Pancreas (tissue), 10 donors: ENCODE results near the gene SLC39A10. TPM values are rescaled to one million over a fixed set of nuclear protein-coding genes. Genes with fewer than 3 reads are reported as not detected.

Experiments used
- ATAC-seq, 4 donors: fragments of 200-7000 bp; cut with Tn5 transposase; one replicate each; pipeline versions ENCODE4 v1.8.0 to v1.9.1; 2020; ENCODE audit warnings: mild to moderate bottlenecking in 4 of 4, moderate library complexity in 4 of 4
- DNase-seq, 6 donors: peaks; one replicate each; pipeline ENCODE4 v3.0.0-alpha.2; 2020
- FAIRE-seq: peaks from 2 replicates; lab custom pipeline; 2012; peaks lifted over from hg19 to GRCh38; lab: Jason Lieb, UNC
- H3K27ac ChIP-seq, 4 donors: fragments of 200-600 bp; sonication (generic); 1 replicate in 3 of 4; 2 replicates in 1 of 4; pipeline versions ENCODE4 v1.5.0 to v1.8.0; 2020
- H3K27me3 ChIP-seq, 4 donors: fragments of 200-600 bp; one replicate each; pipeline ENCODE4 v1.8.0; 2021
- H3K36me3 ChIP-seq, 3 donors: fragments of 200-600 bp; sonication (generic) in 1 of 3; one replicate each; pipeline versions ENCODE4 v1.5.0 to v1.8.0; 2020 to 2021
- H3K4me1 ChIP-seq, 3 donors: fragments of 200-600 bp; one replicate each; pipeline ENCODE4 v1.8.0; 2021
- H3K4me3 ChIP-seq, 4 donors: fragments of 200-600 bp; sonication (generic) in 2 of 4; one replicate each; pipeline versions ENCODE4 v1.5.0 to v1.8.0; 2020 to 2021
- H3K9me3 ChIP-seq, 4 donors: fragments of 200-600 bp; one replicate each; pipeline ENCODE4 v1.8.0; 2021
- CTCF ChIP-seq, 4 donors: fragments of 200-600 bp; sonication (generic) in 3 of 4; IDR thresholded peaks; one replicate each; pipeline versions ENCODE4 v1.5.0 to v1.8.0; 2021; ENCODE audit warnings: antibody characterized with exemption in 4 of 4
- WGBS, 2 donors: extraction: QIAGEN DNeasy Blood & Tissue Kit; methylation state at CpG; one replicate each; pipeline ENCODE4 v1.1.7; 2013; 5-methylcytosine and 5-hydroxymethylcytosine counted together
- intact Hi-C, 3 donors: fragments of 100-400 bp; cut with DNase I; formaldehyde crosslinking; loops; one replicate each; pipeline versions ENCODE4 v1.11.1 to v1.14.2; 2022
- polyA plus RNA-seq, 2 donors: library from polyadenylated mRNA; stranded (reverse); fragments of 200-250 nt; gene quantifications; one replicate each; pipeline ENCODE4 v1.2.3, GENCODE V29; 2013
- total RNA-seq, 6 donors: library from RNA; stranded (reverse); fragmentation: NEBNext Ultra II Directional in 4 of 6; extraction: Animal tissue kit (Norgen Biotek cat#: 25700) in 4 of 6; gene quantifications; one replicate each; pipeline versions ENCODE4 v1.2.1 to v1.2.4, GENCODE V29; 2021 to 2023
- donor health status: healthy with polysubstance abuse.
- donor health status: DM: no; HTN: no; CAD: no; lungs with moderate emphysema.
- donor health status: DM: no; HTN: no; CAD: no.
- donor health status: control.
- donor health status: control.
- donor health status: Bipolar disorder and iron deficiency.
- donor health status: DM: yes; HTN: yes; CAD: no.
- donor health status: DM: no; HTN: no; CAD: no.
- donor health status: DM: no; HTN: no; CAD: no.
- donor health status: DM: yes; HTN: yes; CAD: no.

The SLC39A10 gene
- total and polyA plus RNA-seq, 8 donors = 6.3 to 17.3 (median 10.9) TPM

GRCh38 chr2:195657634-195658540 lies 861 bp downstream of the SLC39A10 start:
- H3K27ac ChIP-seq = peak overlapping the region; percentile 92 to 100 (median 99)
- intact Hi-C loops = no loop called here
- peak; percentile 69 to 84 (median 76) for DNase-seq
- peak; percentile 5 for FAIRE-seq
- no peaks in the 10 kb centered on the region for H3K9me3 ChIP-seq
- H3K4me1 ChIP-seq = peaks cover 10 to 20% (median 16%) of the 10 kb centered on the region in 3 donors
- WGBS, 2 donors = 0 to 1% methylated on average over 61 to 66 of the region's 66 CpGs
- H3K36me3 ChIP-seq = no peaks in the 10 kb centered on the region
- TF ChIP-seq CTCF (IDR thresholded peaks at IDR 0.05) = no peak
- H3K27me3 ChIP-seq = no peaks in the 10 kb centered on the region
- peak; percentile 41 to 53 (median 50) for ATAC-seq
- peak overlapping the region; percentile 69 to 98 (median 85) for H3K4me3 ChIP-seq

DNA sequence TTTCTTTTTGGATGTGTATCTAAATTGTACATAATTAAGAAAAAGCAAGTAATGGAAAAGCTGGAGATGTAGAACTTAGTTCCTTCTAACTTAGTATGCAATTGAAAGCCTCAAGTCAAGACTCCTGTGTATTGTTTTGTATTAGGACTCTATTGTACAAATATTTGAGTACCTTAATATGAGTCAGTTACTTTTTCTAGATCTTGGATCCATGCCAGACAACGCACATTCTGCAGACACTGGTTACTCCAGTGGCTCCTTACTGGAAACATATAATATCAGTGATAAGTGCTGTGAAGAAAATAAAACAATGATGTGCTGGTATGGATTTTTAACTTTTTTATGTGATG lies 1.5 kb downstream of the SLC39A10 start:
- H3K27me3 ChIP-seq = no peaks in the 10 kb centered on the region
- H3K36me3 ChIP-seq = no peaks in the 10 kb centered on the region
- peak overlapping the region; percentile 69 to 98 (median 85) for H3K4me3 ChIP-seq
- ATAC-seq (peak; percentile 6 to 24 (median 15)), FAIRE-seq (peak; percentile 87), DNase-seq (peak in 3 of 6 donors; percentile 31 to 45 (median 36))
- peak overlapping the region; percentile 92 to 100 (median 99) for H3K27ac ChIP-seq
- peaks cover 10 to 20% (median 16%) of the 10 kb centered on the region in 3 donors for H3K4me1 ChIP-seq
- TF ChIP-seq CTCF (IDR thresholded peaks at IDR 0.05) = no peak
- intact Hi-C loops = no loop called here
- WGBS, 2 donors = 0 to 1% methylated on average over 1 of the region's 1 CpG
- H3K9me3 ChIP-seq = no peaks in the 10 kb centered on the region

DNA sequence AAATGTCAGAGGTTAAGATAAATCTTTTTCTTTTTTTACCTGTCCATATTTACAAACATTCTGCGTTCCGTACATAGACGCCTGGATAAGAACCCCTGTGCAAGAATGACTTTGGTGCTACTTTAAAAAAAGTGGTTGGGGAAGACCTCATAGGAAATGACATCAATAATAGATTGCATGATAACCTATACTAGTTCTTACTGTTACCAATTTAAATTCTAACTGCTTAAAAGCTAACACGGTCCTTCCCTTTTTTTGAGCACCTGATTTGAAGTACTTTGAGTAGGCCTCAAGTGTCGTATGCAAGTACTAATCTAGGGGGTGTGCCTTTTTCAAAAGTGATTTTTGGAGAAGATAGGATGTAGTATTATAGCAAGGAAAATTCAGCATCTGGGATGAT lies 2.1 kb downstream of the SLC39A10 start:
- Histone ChIP-seq H3K9me3 (no peaks in the 10 kb centered on the region), H3K4me1 (peaks cover 10 to 20% (median 16%) of the 10 kb centered on the region in 3 donors), H3K4me3 (peak overlapping the region in 2 of 4 donors; percentile 69 to 87), H3K27me3 (no peaks in the 10 kb centered on the region), H3K36me3 (no peaks in the 10 kb centered on the region), H3K27ac (peak overlapping the region in 2 of 4 donors; percentile 100)
- intact Hi-C loops = no loop called here
- TF ChIP-seq CTCF (IDR thresholded peaks at IDR 0.05) = no peak
- no peak for ATAC-seq
- no peak for DNase-seq
- WGBS, 2 donors = 13 to 19% methylated on average over 5 of the region's 5 CpGs
- FAIRE-seq = no peak

DNA sequence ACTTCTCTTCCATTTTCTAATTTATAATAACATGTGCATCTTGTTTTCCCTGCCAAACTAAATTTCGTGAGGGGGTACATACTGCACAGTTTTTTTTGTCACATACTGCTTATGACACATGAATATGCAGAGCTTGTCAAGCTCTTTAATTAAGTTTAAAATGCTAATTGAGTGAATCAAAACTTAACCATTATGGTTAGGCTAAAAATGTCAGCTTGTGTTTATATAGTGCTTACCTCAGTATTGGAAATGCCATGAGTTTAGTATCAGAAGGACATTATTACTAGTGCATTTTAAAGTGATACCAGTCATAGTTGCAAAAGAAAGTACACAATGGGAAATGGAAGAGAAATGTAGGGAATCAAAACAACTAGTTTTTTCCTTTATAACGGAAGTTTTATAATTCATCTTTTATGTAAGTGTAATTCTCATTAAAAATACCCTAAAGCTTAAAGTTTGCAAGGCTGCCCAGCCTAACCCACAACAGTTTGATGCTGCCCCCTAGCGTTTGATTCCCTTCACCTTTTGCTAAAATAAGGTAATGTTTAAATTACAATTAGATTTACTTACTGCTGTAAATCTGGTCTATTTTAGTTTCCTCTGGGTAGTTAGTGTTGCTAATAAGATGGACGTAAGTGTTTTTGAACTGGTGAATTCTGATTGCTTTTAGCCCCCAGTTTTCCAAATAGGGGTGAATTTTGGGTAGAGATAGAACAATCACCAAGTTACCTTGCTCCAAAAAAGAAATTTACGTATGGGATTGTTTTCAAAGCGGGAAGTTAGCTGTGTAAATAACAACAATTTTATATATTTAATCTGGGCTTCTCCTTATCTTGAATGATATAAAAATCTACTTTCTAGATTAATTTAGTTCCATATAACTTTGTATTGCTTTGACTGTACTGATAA lies 3.2 kb downstream of the SLC39A10 start:
- H3K27me3 ChIP-seq = no peaks in the 10 kb centered on the region
- H3K4me3 ChIP-seq = peak overlapping the region in 2 of 4 donors; percentile 69 to 87
- no peaks in the 10 kb centered on the region for H3K36me3 ChIP-seq
- DNase-seq = peak in 4 of 6 donors; percentile 42 to 76 (median 54)
- peak overlapping the region in 2 of 4 donors; percentile 100 for H3K27ac ChIP-seq
- peak; percentile 77 for FAIRE-seq
- intact Hi-C loops = no loop called here
- peaks cover 10 to 20% (median 16%) of the 10 kb centered on the region in 3 donors for H3K4me1 ChIP-seq
- TF ChIP-seq CTCF (IDR thresholded peaks at IDR 0.05) = peak; percentile 34 to 73 (median 66)
- WGBS, 2 donors = 21 to 22% methylated on average over 6 of the region's 6 CpGs
- no peak for ATAC-seq
- H3K9me3 ChIP-seq = no peaks in the 10 kb centered on the region
